Stimulated activated CD4-positive, alpha-beta T cell treated with anti-CD3 and anti-CD28 coated beads, Interleukin-12 subunit alpha, Interleukin-12 subunit beta, amount 100 ng/mL, for 24 hours (primary cell): ENCODE measurements around the gene ZEB2.

Experiments used
- DNase-seq, 2 experiments: peaks; one replicate each; pipeline ENCODE4 v3.0.0-alpha.2; 2020; ENCODE audit warnings: low read depth in 2 of 2

Gene ZEB2

GRCh38 chr2:144529841-144530240 is 9.9 kb upstream of the ZEB2 start:
- no peak for DNase-seq

- DNase-seq: no peak
Measured at GRCh38 chr2:144528108-144528507, 8.2 kb upstream of the ZEB2 start.

GRCh38 chr2:144526831-144527230 is 6.9 kb upstream of the ZEB2 start:
- DNase-seq: no peak

GRCh38 chr2:144524118-144525009 is 4.4 kb upstream of the ZEB2 start:
- no peak for DNase-seq

GRCh38 chr2:144523596-144524117 is 3.7 kb upstream of the ZEB2 start:
- DNase-seq: no peak

- no peak for DNase-seq
Measured at GRCh38 chr2:144522897-144523595, 3.1 kb upstream of the ZEB2 start.

- DNase-seq: no peak
Measured at GRCh38 chr2:144522176-144522896, 2.4 kb upstream of the ZEB2 start.

- no peak for DNase-seq
Measured at GRCh38 chr2:144521686-144522085, 1.8 kb upstream of the ZEB2 start.

GRCh38 chr2:144520756-144521487 is 1.0 kb upstream of the ZEB2 start:
- DNase-seq: no peak

GRCh38 chr2:144519597-144519933 is 354 bp downstream of the ZEB2 start:
- no peak for DNase-seq

GRCh38 chr2:144518748-144519596 is 947 bp downstream of the ZEB2 start:
- no peak for DNase-seq

GRCh38 chr2:144517866-144518747 is 1.8 kb downstream of the ZEB2 start:
- no peak for DNase-seq

GRCh38 chr2:144516981-144517865 is 2.7 kb downstream of the ZEB2 start:
- peak in 1 of 2 experiments; percentile 28 for DNase-seq

GRCh38 chr2:144516411-144516980 is 3.4 kb downstream of the ZEB2 start:
- DNase-seq: no peak

- DNase-seq: no peak
Measured at GRCh38 chr2:144515696-144516410, 4.1 kb downstream of the ZEB2 start.

- DNase-seq: no peak
Measured at GRCh38 chr2:144515099-144515695, 4.7 kb downstream of the ZEB2 start.

GRCh38 chr2:144514616-144515091 is 5.3 kb downstream of the ZEB2 start:
- no peak for DNase-seq
